Kidney (tissue), 14 donors: Measurements from ENCODE around the gene TRAPPC2B. TPM values are rescaled to one million over a fixed set of nuclear protein-coding genes. Genes with fewer than 3 reads are reported as not detected.

Experiments
- DNase-seq, 5 donors: peaks; one replicate each; pipeline ENCODE4 v3.0.0-alpha.2; 2013 to 2020
- FAIRE-seq: peaks from 2 replicates; lab custom pipeline; 2012; peaks lifted over from hg19 to GRCh38; lab: Jason Lieb, UNC
- H3K27ac ChIP-seq, 2 donors: one replicate each; pipeline ENCODE4 v1.7.0; 2013; ENCODE audit warnings: low read depth in 2 of 2, low read length in 2 of 2, inconsistent platforms in 1 of 2
- H3K27me3 ChIP-seq: one replicate; pipeline ENCODE4 v1.7.1; 2013; ENCODE audit warnings: low read length, inconsistent platforms; ENCODE audit not compliant: control insufficient read depth, insufficient read depth
- H3K36me3 ChIP-seq, 3 donors: one replicate each; pipeline versions ENCODE4 v1.7.0 to v1.7.1; 2013; ENCODE audit warnings: low read length in 3 of 3, control low read depth in 1 of 3, inconsistent platforms in 1 of 3; ENCODE audit not compliant: insufficient read depth in 3 of 3, control insufficient read depth in 2 of 3
- H3K4me1 ChIP-seq, 3 donors: one replicate each; pipeline versions ENCODE4 v1.7.0 to v1.7.1; 2013; ENCODE audit warnings: low read length in 3 of 3, inconsistent platforms in 1 of 3, low read depth in 1 of 3; ENCODE audit not compliant: control insufficient read depth in 2 of 3, insufficient read depth in 2 of 3
- H3K4me3 ChIP-seq, 3 donors: one replicate each; pipeline versions ENCODE4 v1.7.0 to v1.8.1; 2013; ENCODE audit warnings: low read length in 3 of 3, control low read depth in 1 of 3, inconsistent platforms in 1 of 3
- H3K9ac ChIP-seq, 3 donors: one replicate each; pipeline versions ENCODE4 v1.7.0 to v1.7.1; 2013; ENCODE audit warnings: low read length in 3 of 3, control low read depth in 1 of 3, inconsistent platforms in 1 of 3
- H3K9me3 ChIP-seq, 3 donors: one replicate each; pipeline versions ENCODE4 v1.7.0 to v1.7.1; 2013; ENCODE audit warnings: low read length in 3 of 3, control low read depth in 1 of 3, inconsistent platforms in 1 of 3; ENCODE audit not compliant: control insufficient read depth in 2 of 3, insufficient read depth in 1 of 3
- intact Hi-C: fragments of 100-400 bp; cut with DNase I; formaldehyde crosslinking; loops from one replicate; pipeline ENCODE4 v1.11.1; 2022
- polyA plus RNA-seq: library from polyadenylated mRNA; stranded (reverse); fragments of 350-450 nt; fragmentation: Illumina TruSeq; extraction: RNeasy Lipid Tissue Mini Kit (QIAGEN cat#74804); gene quantifications from one replicate; pipeline ENCODE4 v1.2.3, GENCODE V29; 2014; ENCODE audit warnings: low read depth, low replicate concordance; ENCODE audit not compliant: insufficient read depth
- total RNA-seq: library from RNA; stranded (reverse); fragmentation: NEBNext Ultra II Directional; extraction: Animal tissue kit (Norgen Biotek cat#: 25700); gene quantifications from one replicate; pipeline ENCODE4 v1.2.1, GENCODE V29; 2021
- TF ChIP-seq, protein P1 (sequence below): IDR thresholded peaks from 3 replicates; pipeline ENCODE4 v1.5.1; 2012; ENCODE audit warnings: mild to moderate bottlenecking, moderate library complexity, borderline replicate concordance; ENCODE audit not compliant: insufficient read depth; ENCODE audit errors: extremely low read depth
- donor health status: control.
- donor health status: control.
- donor health status: control.
- donor health status: control.
- donor health status: control.
- donor health status: DM: yes; HTN: yes; CAD: no.
- donor health status: Normal renal cell carcinoma (clear cell type).

TRAPPC2B gene
- total and polyA plus RNA-seq, 2 donors from 2014 or later, result 9.4 to 22.0 TPM

DNA sequence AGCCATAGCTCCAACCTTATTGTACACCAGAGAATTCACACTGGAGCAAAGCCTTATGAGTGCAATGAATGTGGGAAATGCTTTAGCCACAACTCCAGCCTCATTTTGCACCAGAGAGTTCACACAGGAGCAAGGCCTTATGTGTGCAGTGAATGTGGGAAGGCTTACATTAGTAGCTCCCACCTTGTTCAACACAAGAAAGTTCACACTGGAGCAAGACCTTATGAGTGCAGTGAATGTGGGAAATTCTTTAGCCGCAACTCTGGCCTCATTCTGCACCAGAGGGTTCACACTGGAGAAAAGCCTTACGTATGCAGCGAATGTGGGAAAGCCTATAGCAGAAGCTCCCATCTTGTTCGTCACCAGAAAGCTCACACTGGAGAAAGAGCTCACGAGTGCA, 5.9 kb upstream of the TRAPPC2B start:
- DNase-seq, result no peak
- Histone ChIP-seq H3K4me3 (no peak overlapping the region), H3K9me3 (peaks cover 0 to 39% (median 0%) of the 10 kb centered on the region in 3 donors), H3K4me1 (peaks cover 2 to 9% (median 2%) of the 10 kb centered on the region in 3 donors), H3K27me3 (no peaks in the 10 kb centered on the region), H3K9ac (no peak overlapping the region), H3K27ac (no peak overlapping the region), H3K36me3 (peaks cover 13 to 50% (median 32%) of the 10 kb centered on the region in 3 donors)
- intact Hi-C loops, result no loop called here
- TF ChIP-seq, protein P1, sequence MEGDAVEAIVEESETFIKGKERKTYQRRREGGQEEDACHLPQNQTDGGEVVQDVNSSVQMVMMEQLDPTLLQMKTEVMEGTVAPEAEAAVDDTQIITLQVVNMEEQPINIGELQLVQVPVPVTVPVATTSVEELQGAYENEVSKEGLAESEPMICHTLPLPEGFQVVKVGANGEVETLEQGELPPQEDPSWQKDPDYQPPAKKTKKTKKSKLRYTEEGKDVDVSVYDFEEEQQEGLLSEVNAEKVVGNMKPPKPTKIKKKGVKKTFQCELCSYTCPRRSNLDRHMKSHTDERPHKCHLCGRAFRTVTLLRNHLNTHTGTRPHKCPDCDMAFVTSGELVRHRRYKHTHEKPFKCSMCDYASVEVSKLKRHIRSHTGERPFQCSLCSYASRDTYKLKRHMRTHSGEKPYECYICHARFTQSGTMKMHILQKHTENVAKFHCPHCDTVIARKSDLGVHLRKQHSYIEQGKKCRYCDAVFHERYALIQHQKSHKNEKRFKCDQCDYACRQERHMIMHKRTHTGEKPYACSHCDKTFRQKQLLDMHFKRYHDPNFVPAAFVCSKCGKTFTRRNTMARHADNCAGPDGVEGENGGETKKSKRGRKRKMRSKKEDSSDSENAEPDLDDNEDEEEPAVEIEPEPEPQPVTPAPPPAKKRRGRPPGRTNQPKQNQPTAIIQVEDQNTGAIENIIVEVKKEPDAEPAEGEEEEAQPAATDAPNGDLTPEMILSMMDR, result no peak
- no peak for FAIRE-seq

GRCh38 chr19:57359300-57359699, 4.1 kb upstream of the TRAPPC2B start:
- TF ChIP-seq, protein P1, result no peak
- no peak overlapping the region for H3K27ac ChIP-seq
- H3K4me3 ChIP-seq, result no peak overlapping the region
- DNase-seq, result no peak
- intact Hi-C loops, result no loop called here
- peaks cover 0 to 6% (median 2%) of the 10 kb centered on the region in 3 donors for H3K4me1 ChIP-seq
- H3K9ac ChIP-seq, result no peak overlapping the region
- H3K9me3 ChIP-seq, result peaks cover 0 to 32% (median 0%) of the 10 kb centered on the region in 3 donors
- no peak for FAIRE-seq
- H3K36me3 ChIP-seq, result peaks cover 11 to 40% (median 25%) of the 10 kb centered on the region in 3 donors
- no peaks in the 10 kb centered on the region for H3K27me3 ChIP-seq

- Histone ChIP-seq H3K9me3 (peaks cover 0 to 10% (median 0%) of the 10 kb centered on the region in 3 donors), H3K9ac (peak overlapping the region in 2 of 3 donors; percentile 60 to 92), H3K27me3 (no peaks in the 10 kb centered on the region), H3K4me3 (peak overlapping the region; percentile 72 to 96 (median 91)), H3K4me1 (peaks cover 0 to 6% (median 2%) of the 10 kb centered on the region in 3 donors), H3K27ac (peak overlapping the region in 1 of 2 donors; percentile 83), H3K36me3 (peaks cover 3 to 8% (median 7%) of the 10 kb centered on the region in 3 donors)
- peak in 1 of 5 donors; percentile 12 for DNase-seq
- intact Hi-C loops, result no loop called here
- no peak for FAIRE-seq
- TF ChIP-seq, protein P1, result no peak
Observed at GRCh38 chr19:57362419-57362818, 932 bp upstream of the TRAPPC2B start.

- TF ChIP-seq, protein P1, result no peak
- H3K9me3 ChIP-seq, result peaks cover 0 to 6% (median 0%) of the 10 kb centered on the region in 3 donors
Observed at GRCh38 chr19:57363688-57364181, 384 bp downstream of the TRAPPC2B start.

More at GRCh38 chr19:57363688-57364181, 384 bp downstream of the TRAPPC2B start:
- intact Hi-C loops, result no loop called here
- H3K4me1 ChIP-seq, result peaks cover 0 to 6% (median 2%) of the 10 kb centered on the region in 3 donors
- H3K4me3 ChIP-seq, result peak overlapping the region; percentile 80 to 92 (median 91)
- peak overlapping the region; percentile 60 to 93 (median 82) for H3K9ac ChIP-seq
- peaks cover 2 to 5% (median 2%) of the 10 kb centered on the region in 3 donors for H3K36me3 ChIP-seq
- FAIRE-seq (no peak), DNase-seq (peak in 2 of 5 donors; percentile 27 to 51)
- no peaks in the 10 kb centered on the region for H3K27me3 ChIP-seq
- peak overlapping the region; percentile 83 to 92 for H3K27ac ChIP-seq
